ENCODE measurements around the gene BHLHE41.

Gene BHLHE41

DNA sequence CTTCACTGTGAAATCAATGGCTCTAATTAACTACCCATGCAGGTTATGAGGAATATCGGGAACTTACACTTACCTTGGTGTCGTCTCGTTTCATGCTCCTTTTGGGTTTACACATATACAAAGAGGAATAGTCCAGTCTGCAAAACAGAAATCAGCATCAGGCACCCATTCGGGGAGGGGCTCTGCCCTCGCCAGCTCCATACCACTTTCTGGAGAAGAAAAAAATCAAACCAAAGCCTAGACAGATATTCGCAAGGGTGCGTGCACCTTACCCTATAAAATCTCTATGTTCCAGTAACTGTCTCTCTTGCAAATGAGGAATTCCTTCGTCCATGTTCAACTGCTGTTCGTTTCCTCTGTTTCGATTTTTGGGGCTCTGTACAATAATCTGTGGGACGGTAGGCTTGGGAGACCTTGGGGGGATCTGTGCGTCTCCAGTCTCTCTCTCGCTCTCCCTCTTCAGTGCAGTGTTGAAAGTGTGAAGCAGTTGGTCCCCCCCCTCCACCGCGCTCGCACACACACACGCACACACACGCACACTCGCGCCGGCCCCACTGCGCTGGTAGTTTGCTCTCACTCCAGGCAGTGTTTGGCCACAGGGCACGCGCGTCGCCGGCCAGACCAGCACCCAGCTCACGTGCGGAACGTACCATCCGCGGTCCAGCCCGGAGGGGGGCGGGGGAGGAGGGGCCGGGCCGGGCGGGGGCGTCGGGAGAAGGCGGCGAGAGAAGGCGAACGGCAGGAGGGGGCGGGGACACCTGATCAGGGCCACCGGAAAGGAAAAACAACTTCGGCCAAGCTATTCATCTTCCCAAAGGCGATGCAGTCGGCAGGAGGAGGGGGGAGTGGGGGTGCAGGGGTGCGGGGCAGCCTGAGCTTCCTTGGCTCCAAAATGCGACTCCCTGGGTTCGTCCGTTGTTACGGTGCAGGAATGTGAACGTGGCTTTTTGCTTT is at the start of gene BHLHE41:
Gene BHLHE41 (minus strand): TSS at position 592 of the 954 bp plus-strand sequence. CDS start 258 bp downstream, at position 334.
- H3K27ac ChIP-seq = peak within 1 kb of the TSS; percentile 91
- TF ChIP-seq, protein P1, sequence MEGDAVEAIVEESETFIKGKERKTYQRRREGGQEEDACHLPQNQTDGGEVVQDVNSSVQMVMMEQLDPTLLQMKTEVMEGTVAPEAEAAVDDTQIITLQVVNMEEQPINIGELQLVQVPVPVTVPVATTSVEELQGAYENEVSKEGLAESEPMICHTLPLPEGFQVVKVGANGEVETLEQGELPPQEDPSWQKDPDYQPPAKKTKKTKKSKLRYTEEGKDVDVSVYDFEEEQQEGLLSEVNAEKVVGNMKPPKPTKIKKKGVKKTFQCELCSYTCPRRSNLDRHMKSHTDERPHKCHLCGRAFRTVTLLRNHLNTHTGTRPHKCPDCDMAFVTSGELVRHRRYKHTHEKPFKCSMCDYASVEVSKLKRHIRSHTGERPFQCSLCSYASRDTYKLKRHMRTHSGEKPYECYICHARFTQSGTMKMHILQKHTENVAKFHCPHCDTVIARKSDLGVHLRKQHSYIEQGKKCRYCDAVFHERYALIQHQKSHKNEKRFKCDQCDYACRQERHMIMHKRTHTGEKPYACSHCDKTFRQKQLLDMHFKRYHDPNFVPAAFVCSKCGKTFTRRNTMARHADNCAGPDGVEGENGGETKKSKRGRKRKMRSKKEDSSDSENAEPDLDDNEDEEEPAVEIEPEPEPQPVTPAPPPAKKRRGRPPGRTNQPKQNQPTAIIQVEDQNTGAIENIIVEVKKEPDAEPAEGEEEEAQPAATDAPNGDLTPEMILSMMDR (IDR thresholded peaks at IDR 0.05) = no peak
- TF ChIP-seq ZFX (IDR thresholded peaks at IDR 0.05; ENCODE audit: borderline replicate concordance) = no peak

DNA sequence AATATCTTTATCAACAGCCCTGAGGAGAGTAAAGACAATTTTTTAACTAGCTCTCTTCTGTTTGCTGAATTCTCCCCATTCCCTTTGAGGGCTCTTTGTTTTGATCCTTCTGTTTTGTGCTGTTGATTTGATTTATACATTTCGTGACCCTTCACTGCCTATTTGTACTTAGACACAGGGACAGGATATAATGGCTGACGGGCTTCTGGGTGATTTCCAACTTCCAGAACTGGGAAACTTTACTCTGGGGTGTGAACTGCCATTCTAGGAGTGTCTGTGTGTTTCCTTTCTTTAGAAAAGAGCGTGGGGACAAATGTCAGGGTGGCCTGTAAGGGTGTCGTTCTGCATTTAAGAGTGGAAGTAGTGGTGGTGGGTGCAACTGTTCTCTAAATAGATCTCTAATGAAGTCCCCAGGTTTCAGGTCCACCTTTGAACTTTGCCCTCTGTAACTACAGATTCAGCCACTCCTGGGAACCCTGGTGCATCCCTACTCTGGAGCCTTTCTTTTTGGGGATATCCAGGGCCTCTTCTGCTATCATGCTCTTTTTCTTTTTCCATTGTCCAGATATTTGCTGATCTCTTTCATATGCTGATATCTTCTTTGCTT is 48.2 kb upstream of the BHLHE41 start:
- TF ChIP-seq, protein P1 (IDR thresholded peaks at IDR 0.05) = no peak
- TF ChIP-seq ZFX (IDR thresholded peaks at IDR 0.05; ENCODE audit: borderline replicate concordance) = no peak
- no peak overlapping the region for H3K27ac ChIP-seq

DNA sequence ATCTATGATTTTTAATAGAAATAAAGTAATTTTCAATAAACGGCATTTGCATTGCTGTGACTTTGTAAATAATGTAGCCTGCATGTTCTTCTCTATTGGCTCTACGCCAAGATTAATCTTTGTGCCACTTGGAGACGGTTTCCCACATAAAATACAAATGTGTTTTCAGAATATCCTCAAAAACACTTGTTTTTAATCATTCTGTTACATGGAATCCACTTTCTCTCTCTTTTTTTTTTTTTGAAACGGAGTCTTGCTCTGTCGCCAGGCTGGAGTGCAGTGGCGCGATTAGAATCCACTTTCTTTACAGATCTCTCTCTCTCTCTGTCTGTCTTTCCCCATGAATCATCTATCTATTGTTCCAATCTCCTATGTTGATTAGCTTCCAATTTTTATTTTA is 47.7 kb upstream of the BHLHE41 start:
- H3K27ac ChIP-seq = no peak overlapping the region
- TF ChIP-seq, protein P1 (IDR thresholded peaks at IDR 0.05) = no peak
- no peak for TF ChIP-seq ZFX (IDR thresholded peaks at IDR 0.05; ENCODE audit: borderline replicate concordance)

DNA sequence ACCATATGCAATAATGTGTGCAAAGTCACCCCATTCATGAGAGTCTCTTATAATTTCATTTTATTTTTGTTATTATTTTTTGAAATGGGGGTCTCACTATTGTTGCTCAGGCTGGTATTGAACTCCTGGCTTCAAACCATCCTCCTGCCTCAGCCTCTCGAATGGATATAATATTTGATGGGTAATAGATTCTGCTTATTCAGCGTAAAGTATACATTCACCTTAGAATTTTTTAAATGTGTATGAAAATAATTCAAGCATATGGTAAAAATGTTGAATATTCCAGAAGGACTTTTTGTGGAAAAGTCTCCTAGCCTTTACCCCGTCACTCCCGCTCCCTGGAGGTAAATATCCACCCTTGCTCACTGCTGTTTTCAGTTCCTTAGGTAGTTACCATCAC is 47.2 kb upstream of the BHLHE41 start:
- TF ChIP-seq, protein P1 (IDR thresholded peaks at IDR 0.05) = no peak
- no peak for TF ChIP-seq ZFX (IDR thresholded peaks at IDR 0.05; ENCODE audit: borderline replicate concordance)
- no peak overlapping the region for H3K27ac ChIP-seq

DNA sequence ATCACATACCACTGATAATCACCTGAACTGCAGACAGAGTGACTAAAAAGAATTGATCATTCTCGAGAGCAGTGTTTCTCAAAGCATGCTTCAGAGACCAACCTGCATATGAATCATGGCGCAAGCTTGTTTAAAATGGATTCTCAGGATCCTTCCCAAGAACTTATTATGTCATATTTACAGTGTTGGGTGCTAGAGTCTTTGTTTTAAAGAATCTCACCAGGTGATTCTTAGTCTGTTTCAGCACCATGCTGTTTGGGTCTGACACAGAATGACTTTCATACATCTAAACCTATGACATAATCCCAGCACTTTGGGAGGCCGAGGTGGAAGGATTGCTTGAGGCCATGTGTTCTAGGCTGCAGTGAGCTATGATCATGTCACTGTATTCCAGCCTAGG is 39.3 kb upstream of the BHLHE41 start:
- TF ChIP-seq, protein P1 (IDR thresholded peaks at IDR 0.05) = no peak
- no peak for TF ChIP-seq ZFX (IDR thresholded peaks at IDR 0.05; ENCODE audit: borderline replicate concordance)

DNA sequence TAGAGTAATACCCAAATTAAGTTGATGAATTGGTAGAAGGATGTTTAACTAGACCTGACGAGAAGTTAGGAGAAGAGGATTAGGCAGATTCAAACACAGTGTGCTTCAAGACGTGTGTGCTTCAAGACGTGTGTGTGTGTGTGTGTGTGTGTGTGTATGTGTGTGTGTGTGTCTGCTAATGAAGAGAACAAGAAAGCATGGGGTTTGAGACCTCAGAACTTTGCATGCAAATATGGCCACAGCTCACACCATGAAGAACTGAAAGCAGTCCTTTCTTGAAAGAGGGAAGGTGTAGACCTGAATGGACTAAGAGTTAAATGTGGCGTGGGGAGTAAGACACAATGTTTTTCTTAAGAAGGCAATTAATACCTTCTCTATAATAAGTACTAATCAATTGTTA is 38.1 kb upstream of the BHLHE41 start:
- H3K27ac ChIP-seq = no peak overlapping the region
- TF ChIP-seq ZFX (IDR thresholded peaks at IDR 0.05; ENCODE audit: borderline replicate concordance) = no peak
- TF ChIP-seq, protein P1 (IDR thresholded peaks at IDR 0.05) = no peak

More for the DNA sequence above, 39.3 kb upstream of the BHLHE41 start:
- no peak overlapping the region for H3K27ac ChIP-seq

DNA sequence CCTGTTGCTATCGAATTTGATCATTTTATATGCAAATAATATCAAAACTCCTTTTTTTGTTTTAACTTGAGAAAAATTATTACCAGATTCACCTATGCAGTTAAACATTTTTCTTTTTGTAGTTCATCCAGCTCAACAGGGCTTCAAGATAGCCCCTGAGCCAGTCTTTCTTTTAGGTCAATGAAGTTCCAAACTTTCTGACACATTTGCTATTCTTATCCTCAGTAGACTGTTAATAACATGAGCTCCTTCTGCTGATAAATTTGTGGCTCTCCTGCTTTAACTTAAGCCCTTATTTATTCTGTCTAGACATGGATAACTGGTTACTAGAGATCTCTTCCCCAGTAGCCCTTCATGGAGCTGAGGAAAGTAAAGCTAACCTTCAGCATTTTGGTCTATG is 37.3 kb upstream of the BHLHE41 start:
- TF ChIP-seq, protein P1 (IDR thresholded peaks at IDR 0.05) = no peak
- no peak for TF ChIP-seq ZFX (IDR thresholded peaks at IDR 0.05; ENCODE audit: borderline replicate concordance)
- no peak overlapping the region for H3K27ac ChIP-seq
